ENCODE measurements around the gene NELFCD.
"Not testable (repeated sequence)": the region's sequence is repeated elsewhere in the genome, so short reads cannot be mapped to it uniquely, and the experiment has no call there.

Gene NELFCD
- total RNA-seq, result 16.8 to 71.1 (median 33.1) reads per million in 17 experiments

- peak; percentile 92 to 99 (median 96) for DNase-seq
Measured at GRCh38 chr20:58980711-58981627, at the start of gene NELFCD. TSS of gene NELFCD (plus strand) at chr20:58981256. CDS start at chr20:58981310, 54 bp downstream.

GRCh38 chr20:58932170-58932569 is 48.9 kb upstream of the NELFCD start:
- no peak for DNase-seq

GRCh38 chr20:58938078-58938477 is 43.0 kb upstream of the NELFCD start:
- peak in 2 of 4 experiments; percentile 12 to 27 for DNase-seq

GRCh38 chr20:58938541-58938940 is 42.5 kb upstream of the NELFCD start:
- DNase-seq, result peak; percentile 21 to 68 (median 44)

GRCh38 chr20:58941471-58941870 is 39.6 kb upstream of the NELFCD start:
- no peak for DNase-seq

GRCh38 chr20:58942549-58942948 is 38.5 kb upstream of the NELFCD start:
- DNase-seq, result no peak

- no peak for DNase-seq
Measured at GRCh38 chr20:58944610-58945009, 36.4 kb upstream of the NELFCD start.

GRCh38 chr20:58945965-58946631 is 35.0 kb upstream of the NELFCD start:
- DNase-seq, result peak; percentile 12 to 48 (median 42)

GRCh38 chr20:58947797-58948388 is 33.2 kb upstream of the NELFCD start:
- not testable (repeated sequence) for DNase-seq

- DNase-seq, result no peak
Measured at GRCh38 chr20:58950603-58951002, 30.5 kb upstream of the NELFCD start.

- DNase-seq, result no peak
Measured at GRCh38 chr20:58953050-58953449, 28.0 kb upstream of the NELFCD start.

- DNase-seq, result peak in 3 of 4 experiments; percentile 21 to 70 (median 63)
Measured at GRCh38 chr20:58956078-58956477, 25.0 kb upstream of the NELFCD start.

- DNase-seq, result no peak
Measured at GRCh38 chr20:58959652-58960051, 21.4 kb upstream of the NELFCD start.

- no peak for DNase-seq
Measured at GRCh38 chr20:58963060-58963584, 17.9 kb upstream of the NELFCD start.

- DNase-seq, result not testable (repeated sequence)
Measured at GRCh38 chr20:58963922-58964321, 17.1 kb upstream of the NELFCD start.

- no peak for DNase-seq
Measured at GRCh38 chr20:58965270-58966064, 15.6 kb upstream of the NELFCD start.

GRCh38 chr20:58967652-58968429 is 13.2 kb upstream of the NELFCD start:
- DNase-seq, result no peak

- DNase-seq, result no peak
Measured at GRCh38 chr20:58969439-58969838, 11.6 kb upstream of the NELFCD start.

GRCh38 chr20:58970146-58970545 is 10.9 kb upstream of the NELFCD start:
- DNase-seq, result peak in 1 of 4 experiments; percentile 28

GRCh38 chr20:58971429-58971828 is 9.6 kb upstream of the NELFCD start:
- no peak for DNase-seq

GRCh38 chr20:58973179-58973578 is 7.9 kb upstream of the NELFCD start:
- no peak for DNase-seq
